ENCODE data around the gene DNAJB9.

DNA sequence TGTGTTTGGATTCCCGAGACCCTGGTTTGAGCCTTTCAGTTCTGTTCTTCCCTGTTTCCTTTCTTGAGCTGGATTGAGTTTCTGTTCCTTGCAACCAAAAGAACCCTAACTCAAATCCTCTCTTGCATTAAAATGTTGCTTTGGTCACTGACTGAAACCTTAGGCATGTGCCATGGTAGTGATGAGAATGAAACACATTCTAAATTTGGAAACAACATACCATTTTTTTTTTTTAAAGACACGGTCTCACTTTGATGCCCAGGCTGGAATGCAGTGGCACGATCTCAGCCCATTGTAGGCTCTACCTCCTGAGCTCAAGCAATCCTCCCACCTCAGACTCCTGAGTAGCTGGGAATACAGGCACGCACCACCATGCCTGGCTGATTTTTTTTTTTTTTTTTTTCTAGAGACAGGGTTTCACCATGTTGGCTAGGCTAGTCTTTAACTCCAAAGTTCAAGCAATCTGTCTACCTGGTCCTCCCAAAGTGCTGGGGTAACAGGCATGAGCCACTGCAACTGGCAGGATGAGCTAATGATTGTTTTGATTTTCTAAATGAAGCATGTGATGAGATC lies 8.5 kb upstream of the DNAJB9 start:
- TF ChIP-seq ZNF174 (tag by site-specific recombination; IDR thresholded peaks at IDR 0.05), result no peak
- TF ChIP-seq ZNF48 (tag by site-specific recombination; IDR thresholded peaks at IDR 0.05), result no peak
- TF ChIP-seq KLF9 (tag by site-specific recombination; IDR thresholded peaks at IDR 0.05; ENCODE audit: low read depth), result no peak
- TF ChIP-seq, protein P1, sequence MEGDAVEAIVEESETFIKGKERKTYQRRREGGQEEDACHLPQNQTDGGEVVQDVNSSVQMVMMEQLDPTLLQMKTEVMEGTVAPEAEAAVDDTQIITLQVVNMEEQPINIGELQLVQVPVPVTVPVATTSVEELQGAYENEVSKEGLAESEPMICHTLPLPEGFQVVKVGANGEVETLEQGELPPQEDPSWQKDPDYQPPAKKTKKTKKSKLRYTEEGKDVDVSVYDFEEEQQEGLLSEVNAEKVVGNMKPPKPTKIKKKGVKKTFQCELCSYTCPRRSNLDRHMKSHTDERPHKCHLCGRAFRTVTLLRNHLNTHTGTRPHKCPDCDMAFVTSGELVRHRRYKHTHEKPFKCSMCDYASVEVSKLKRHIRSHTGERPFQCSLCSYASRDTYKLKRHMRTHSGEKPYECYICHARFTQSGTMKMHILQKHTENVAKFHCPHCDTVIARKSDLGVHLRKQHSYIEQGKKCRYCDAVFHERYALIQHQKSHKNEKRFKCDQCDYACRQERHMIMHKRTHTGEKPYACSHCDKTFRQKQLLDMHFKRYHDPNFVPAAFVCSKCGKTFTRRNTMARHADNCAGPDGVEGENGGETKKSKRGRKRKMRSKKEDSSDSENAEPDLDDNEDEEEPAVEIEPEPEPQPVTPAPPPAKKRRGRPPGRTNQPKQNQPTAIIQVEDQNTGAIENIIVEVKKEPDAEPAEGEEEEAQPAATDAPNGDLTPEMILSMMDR (tag by site-specific recombination; IDR thresholded peaks at IDR 0.05), result no peak
- TF ChIP-seq, protein P2, sequence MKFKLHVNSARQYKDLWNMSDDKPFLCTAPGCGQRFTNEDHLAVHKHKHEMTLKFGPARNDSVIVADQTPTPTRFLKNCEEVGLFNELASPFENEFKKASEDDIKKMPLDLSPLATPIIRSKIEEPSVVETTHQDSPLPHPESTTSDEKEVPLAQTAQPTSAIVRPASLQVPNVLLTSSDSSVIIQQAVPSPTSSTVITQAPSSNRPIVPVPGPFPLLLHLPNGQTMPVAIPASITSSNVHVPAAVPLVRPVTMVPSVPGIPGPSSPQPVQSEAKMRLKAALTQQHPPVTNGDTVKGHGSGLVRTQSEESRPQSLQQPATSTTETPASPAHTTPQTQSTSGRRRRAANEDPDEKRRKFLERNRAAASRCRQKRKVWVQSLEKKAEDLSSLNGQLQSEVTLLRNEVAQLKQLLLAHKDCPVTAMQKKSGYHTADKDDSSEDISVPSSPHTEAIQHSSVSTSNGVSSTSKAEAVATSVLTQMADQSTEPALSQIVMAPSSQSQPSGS (tag by site-specific recombination; IDR thresholded peaks at IDR 0.05; ENCODE audit: low read depth), result no peak
- TF ChIP-seq, protein P3, sequence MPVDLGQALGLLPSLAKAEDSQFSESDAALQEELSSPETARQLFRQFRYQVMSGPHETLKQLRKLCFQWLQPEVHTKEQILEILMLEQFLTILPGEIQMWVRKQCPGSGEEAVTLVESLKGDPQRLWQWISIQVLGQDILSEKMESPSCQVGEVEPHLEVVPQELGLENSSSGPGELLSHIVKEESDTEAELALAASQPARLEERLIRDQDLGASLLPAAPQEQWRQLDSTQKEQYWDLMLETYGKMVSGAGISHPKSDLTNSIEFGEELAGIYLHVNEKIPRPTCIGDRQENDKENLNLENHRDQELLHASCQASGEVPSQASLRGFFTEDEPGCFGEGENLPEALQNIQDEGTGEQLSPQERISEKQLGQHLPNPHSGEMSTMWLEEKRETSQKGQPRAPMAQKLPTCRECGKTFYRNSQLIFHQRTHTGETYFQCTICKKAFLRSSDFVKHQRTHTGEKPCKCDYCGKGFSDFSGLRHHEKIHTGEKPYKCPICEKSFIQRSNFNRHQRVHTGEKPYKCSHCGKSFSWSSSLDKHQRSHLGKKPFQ (tag by site-specific recombination; IDR thresholded peaks at IDR 0.05), result no peak
